ENCODE measurements around the gene ASPM. TPM values are rescaled to one million over a fixed set of nuclear protein-coding genes. Genes with fewer than 3 reads are reported as not detected.
"Not testable (repeated sequence)": the region's sequence is repeated elsewhere in the genome, so short reads cannot be mapped to it uniquely, and the experiment has no call there.

ASPM gene
- total RNA-seq, 1 donor from 2014 or later, result 0.69 TPM

DNA sequence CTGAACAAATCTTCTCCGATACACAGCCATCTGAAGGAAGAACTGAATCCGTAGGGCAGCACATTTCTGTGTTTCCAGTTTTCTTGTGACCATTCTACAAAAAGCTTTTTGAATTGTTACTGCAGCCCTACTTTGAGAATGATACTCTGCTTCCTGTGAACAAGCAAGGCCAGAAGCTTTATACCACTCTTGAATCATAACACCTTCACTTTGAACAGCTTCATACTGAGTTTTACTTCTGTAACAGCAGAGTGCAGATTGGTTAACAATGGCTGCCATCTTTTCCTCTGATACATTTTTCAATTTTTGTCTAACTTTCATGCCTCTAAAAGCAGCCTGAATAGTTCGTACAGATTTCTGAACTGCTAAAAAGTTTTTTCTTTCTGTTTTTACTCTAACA, 45.8 kb downstream of the ASPM start:
- DNase-seq, result no peak
- TF ChIP-seq, protein P1, sequence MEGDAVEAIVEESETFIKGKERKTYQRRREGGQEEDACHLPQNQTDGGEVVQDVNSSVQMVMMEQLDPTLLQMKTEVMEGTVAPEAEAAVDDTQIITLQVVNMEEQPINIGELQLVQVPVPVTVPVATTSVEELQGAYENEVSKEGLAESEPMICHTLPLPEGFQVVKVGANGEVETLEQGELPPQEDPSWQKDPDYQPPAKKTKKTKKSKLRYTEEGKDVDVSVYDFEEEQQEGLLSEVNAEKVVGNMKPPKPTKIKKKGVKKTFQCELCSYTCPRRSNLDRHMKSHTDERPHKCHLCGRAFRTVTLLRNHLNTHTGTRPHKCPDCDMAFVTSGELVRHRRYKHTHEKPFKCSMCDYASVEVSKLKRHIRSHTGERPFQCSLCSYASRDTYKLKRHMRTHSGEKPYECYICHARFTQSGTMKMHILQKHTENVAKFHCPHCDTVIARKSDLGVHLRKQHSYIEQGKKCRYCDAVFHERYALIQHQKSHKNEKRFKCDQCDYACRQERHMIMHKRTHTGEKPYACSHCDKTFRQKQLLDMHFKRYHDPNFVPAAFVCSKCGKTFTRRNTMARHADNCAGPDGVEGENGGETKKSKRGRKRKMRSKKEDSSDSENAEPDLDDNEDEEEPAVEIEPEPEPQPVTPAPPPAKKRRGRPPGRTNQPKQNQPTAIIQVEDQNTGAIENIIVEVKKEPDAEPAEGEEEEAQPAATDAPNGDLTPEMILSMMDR (IDR thresholded peaks at IDR 0.05), result no peak
- ChIA-PET CTCF (no interaction called here), POLR2A (no interaction called here)
- intact Hi-C loops (cut with micrococcal nuclease), result no loop called here
- H3K4me1 Mint-ChIP-seq, result no peaks in the 10 kb centered on the region
- H3K27me3 Mint-ChIP-seq, result no peaks in the 10 kb centered on the region
- H3K27ac Mint-ChIP-seq, result no peak overlapping the region
- no peak for ATAC-seq (ENCODE audit: low read depth)
- no peaks in the 10 kb centered on the region for H3K9me3 Mint-ChIP-seq
- H3K4me3 Mint-ChIP-seq, result no peak overlapping the region
- no peaks in the 10 kb centered on the region for H3K36me3 Mint-ChIP-seq (ENCODE audit: low read depth)

DNA sequence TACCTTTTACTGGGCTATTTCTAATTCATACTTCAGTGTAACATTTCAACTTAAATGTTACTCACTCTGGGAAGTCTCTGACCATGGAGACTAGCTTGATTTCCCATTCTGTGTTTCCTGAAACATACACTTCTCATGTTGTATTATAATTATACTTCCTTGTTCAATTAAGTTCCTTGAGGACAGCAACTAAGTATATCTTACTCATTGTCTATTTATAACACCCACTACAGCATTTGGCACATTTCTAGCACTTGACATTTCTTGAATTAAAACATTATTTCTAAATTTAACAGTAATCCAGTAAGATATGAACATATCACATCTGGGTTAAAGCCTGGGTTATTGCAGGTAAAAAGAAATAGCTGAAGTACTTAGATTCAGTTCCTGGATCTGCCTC, 47.0 kb downstream of the ASPM start:
- DNase-seq (no peak), ATAC-seq (ENCODE audit: low read depth) (no peak)
- ChIA-PET POLR2A (no interaction called here), CTCF (no interaction called here)
- no peaks in the 10 kb centered on the region for H3K4me1 Mint-ChIP-seq
- H3K27me3 Mint-ChIP-seq, result no peaks in the 10 kb centered on the region
- TF ChIP-seq, protein P1 (IDR thresholded peaks at IDR 0.05), result no peak
- intact Hi-C loops (cut with micrococcal nuclease), result no loop called here
- no peaks in the 10 kb centered on the region for H3K36me3 Mint-ChIP-seq (ENCODE audit: low read depth)
- H3K27ac Mint-ChIP-seq, result no peak overlapping the region
- H3K4me3 Mint-ChIP-seq, result no peak overlapping the region
- no peaks in the 10 kb centered on the region for H3K9me3 Mint-ChIP-seq

DNA sequence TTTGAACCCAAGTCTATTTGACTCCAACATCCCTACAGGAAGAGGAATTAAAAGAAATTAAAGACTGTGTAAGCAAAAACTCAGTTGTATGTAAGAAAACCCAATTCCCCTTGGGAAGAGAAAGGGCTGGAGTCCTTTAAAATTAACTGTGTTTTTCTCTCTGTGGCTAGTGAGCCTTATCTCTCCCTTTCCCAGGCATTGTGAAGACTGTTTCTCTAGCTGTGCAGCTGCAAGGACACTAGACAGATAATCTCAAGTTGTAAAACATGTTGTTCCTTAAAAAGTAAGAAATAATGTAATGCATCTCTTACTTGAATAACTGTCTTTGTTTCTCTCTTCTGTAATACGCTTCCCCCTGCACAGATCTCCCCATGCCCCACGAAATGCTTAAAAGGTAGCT, 49.5 kb downstream of the ASPM start:
- ATAC-seq (ENCODE audit: low read depth); H3K4me3 Mint-ChIP-seq; H3K9me3 Mint-ChIP-seq; H3K4me1 Mint-ChIP-seq; POLR2A ChIA-PET; intact Hi-C loops (cut with micrococcal nuclease); H3K36me3 Mint-ChIP-seq (ENCODE audit: low read depth); CTCF ChIA-PET; H3K27me3 Mint-ChIP-seq; DNase-seq; H3K27ac Mint-ChIP-seq: not testable (repeated sequence)

DNA sequence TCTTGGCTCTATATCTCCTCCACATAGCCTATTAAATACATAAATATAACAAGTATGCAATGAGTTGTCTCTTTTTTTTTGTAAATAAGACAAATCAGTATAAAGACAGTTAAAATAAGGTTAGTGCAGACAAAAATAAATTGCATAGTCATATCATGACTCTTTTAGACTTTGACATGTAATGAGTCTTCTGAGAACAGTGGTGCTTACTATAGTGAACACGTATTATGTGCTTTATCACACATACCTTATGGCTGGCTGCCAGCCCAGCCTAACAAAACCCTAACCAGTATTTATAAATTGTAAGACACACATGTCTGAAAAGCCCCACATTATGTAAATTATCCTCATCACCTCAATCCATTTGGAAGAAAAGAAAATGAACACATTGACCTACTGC, 50.3 kb downstream of the ASPM start:
- ATAC-seq (ENCODE audit: low read depth), result no peak
- intact Hi-C loops (cut with micrococcal nuclease), result no loop called here
- Mint-ChIP-seq H3K27me3 (no peaks in the 10 kb centered on the region), H3K9me3 (no peaks in the 10 kb centered on the region), H3K4me3 (no peak overlapping the region), H3K36me3 (ENCODE audit: low read depth) (no peaks in the 10 kb centered on the region), H3K4me1 (no peaks in the 10 kb centered on the region), H3K27ac (no peak overlapping the region)
- CTCF ChIA-PET, result no interaction called here
- no peak for DNase-seq
- POLR2A ChIA-PET, result no interaction called here
- TF ChIP-seq, protein P1 (IDR thresholded peaks at IDR 0.05), result no peak

DNA sequence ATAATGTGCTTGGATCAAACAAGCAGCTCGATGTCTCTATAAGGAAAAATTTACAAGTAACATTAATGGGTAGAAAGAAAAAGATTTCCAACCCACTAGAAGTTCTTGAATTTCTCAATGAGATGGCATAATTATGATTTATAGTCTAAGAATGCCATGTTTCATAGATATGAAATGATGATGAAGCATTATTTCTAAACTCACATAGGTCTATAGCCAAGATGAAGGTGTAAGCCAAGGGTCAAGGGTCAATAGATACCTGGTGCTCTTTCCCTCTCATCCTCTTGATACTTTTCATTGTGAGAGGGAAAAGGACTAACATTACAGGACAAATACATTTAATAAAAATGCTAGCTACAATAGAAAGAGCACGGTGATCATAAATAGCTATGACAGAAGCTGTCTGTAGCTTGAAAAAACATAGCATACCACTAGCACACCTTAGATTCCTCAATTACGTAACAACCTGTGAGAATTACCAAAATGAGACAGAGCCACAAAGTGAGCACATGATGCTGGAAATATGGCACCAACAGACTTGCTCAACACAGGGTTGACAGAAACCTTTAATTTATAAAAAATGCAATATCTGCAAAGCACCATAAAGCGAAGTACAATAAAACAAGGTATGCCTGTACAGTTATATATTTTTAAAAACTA, 53.1 kb downstream of the ASPM start:
- no peaks in the 10 kb centered on the region for H3K27me3 Mint-ChIP-seq
- TF ChIP-seq, protein P1 (IDR thresholded peaks at IDR 0.05), result no peak
- no peak for DNase-seq
- H3K27ac Mint-ChIP-seq, result no peak overlapping the region
- ATAC-seq (ENCODE audit: low read depth), result no peak
- intact Hi-C loops (cut with micrococcal nuclease), result no loop called here
- no peaks in the 10 kb centered on the region for H3K4me1 Mint-ChIP-seq
- no peak overlapping the region for H3K4me3 Mint-ChIP-seq
- no peaks in the 10 kb centered on the region for H3K36me3 Mint-ChIP-seq (ENCODE audit: low read depth)
- no peaks in the 10 kb centered on the region for H3K9me3 Mint-ChIP-seq
- POLR2A ChIA-PET, result no interaction called here
- CTCF ChIA-PET, result no interaction called here

DNA sequence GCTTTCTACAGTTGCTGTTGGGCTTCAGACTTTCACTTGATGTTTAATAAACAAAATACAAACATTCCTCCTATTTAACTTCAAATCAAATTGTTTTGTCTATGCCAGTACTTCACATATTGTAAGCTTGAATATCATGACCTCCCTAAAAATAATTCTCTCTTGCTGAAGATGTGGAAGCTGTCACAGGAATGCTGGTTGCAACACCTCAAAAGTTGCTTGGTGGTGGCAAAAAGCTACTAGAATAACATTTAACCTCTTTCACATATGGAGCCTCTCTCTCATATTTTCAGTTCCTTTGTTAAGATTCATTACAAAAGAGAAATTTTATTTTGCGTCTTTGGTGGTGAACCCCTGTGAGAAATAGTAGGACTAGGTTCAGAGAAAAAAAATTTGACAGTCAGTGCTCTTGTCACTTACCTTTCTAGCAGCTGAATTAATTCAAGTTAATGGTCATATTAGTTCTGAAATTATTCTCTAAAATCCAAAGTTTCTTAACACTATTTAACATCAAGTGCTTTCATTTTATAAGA, 53.9 kb downstream of the ASPM start:
- no peak overlapping the region for H3K4me3 Mint-ChIP-seq
- H3K27me3 Mint-ChIP-seq, result no peaks in the 10 kb centered on the region
- POLR2A ChIA-PET, result no interaction called here
- H3K4me1 Mint-ChIP-seq, result no peaks in the 10 kb centered on the region
- intact Hi-C loops (cut with micrococcal nuclease), result no loop called here
- H3K36me3 Mint-ChIP-seq (ENCODE audit: low read depth), result no peaks in the 10 kb centered on the region
- TF ChIP-seq, protein P1 (IDR thresholded peaks at IDR 0.05), result no peak
- CTCF ChIA-PET, result no interaction called here
- DNase-seq (no peak), ATAC-seq (ENCODE audit: low read depth) (no peak)
- no peak overlapping the region for H3K27ac Mint-ChIP-seq
- H3K9me3 Mint-ChIP-seq, result no peaks in the 10 kb centered on the region
